Vagina (tissue), 2 donors: ENCODE data around the gene TULP4.

Experiments used
- POLR2A ChIP-seq, 2 donors: fragments of 450-650 bp; IDR thresholded peaks; one replicate each; pipeline ENCODE4 v1.6.1; 2017; ENCODE audit warnings: antibody characterized with exemption in 2 of 2, mild to moderate bottlenecking in 2 of 2, moderate library complexity in 2 of 2
- POLR2AphosphoS5 ChIP-seq, 2 donors: sonication (generic); formaldehyde crosslinking; IDR thresholded peaks; one replicate each; pipeline ENCODE4 v1.9.0; 2017; ENCODE audit warnings: antibody characterized with exemption in 2 of 2, mild to moderate bottlenecking in 2 of 2, low read depth in 1 of 2; ENCODE audit not compliant: insufficient read depth in 1 of 2
- TF ChIP-seq, protein P1 (sequence below), 3 experiments: fragments of 450-650 bp in 2 of 3; fragments of 200-600 bp in 1 of 3; sonication (generic) in 1 of 3; IDR thresholded peaks; one replicate each; pipeline ENCODE4 v1.5.1; 2017 to 2019; ENCODE audit warnings: antibody characterized with exemption in 3 of 3, mild to moderate bottlenecking in 2 of 3, moderate library complexity in 2 of 3

DNA sequence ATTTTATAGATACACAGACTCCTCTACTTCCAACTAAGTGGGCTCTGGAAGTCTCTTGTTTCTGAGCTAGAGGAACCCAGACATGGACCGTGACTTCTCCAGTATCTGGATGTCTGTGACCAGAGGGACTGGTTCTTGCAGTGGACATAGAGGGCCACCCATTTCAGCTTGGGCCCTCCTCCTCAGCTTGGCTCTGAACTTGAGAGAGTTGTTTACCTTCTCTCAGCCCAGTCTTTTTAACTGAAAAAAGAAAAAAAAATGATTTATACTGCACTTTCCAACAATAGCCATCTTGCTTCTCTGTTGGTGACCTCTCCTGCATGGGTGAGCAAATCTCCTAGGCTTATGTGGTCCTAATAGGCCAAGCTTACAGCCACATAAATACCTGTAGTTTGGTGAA lies 187.3 kb downstream of the TULP4 start:
- TF ChIP-seq POLR2AphosphoS5 (IDR thresholded peaks at IDR 0.05; ENCODE audit: insufficient read depth in 1 of 2, low read depth in 1 of 2), result no peak
- TF ChIP-seq, protein P1, sequence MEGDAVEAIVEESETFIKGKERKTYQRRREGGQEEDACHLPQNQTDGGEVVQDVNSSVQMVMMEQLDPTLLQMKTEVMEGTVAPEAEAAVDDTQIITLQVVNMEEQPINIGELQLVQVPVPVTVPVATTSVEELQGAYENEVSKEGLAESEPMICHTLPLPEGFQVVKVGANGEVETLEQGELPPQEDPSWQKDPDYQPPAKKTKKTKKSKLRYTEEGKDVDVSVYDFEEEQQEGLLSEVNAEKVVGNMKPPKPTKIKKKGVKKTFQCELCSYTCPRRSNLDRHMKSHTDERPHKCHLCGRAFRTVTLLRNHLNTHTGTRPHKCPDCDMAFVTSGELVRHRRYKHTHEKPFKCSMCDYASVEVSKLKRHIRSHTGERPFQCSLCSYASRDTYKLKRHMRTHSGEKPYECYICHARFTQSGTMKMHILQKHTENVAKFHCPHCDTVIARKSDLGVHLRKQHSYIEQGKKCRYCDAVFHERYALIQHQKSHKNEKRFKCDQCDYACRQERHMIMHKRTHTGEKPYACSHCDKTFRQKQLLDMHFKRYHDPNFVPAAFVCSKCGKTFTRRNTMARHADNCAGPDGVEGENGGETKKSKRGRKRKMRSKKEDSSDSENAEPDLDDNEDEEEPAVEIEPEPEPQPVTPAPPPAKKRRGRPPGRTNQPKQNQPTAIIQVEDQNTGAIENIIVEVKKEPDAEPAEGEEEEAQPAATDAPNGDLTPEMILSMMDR (IDR thresholded peaks at IDR 0.05), result no peak
- no peak for TF ChIP-seq POLR2A (IDR thresholded peaks at IDR 0.05)
